HK-2 (cell line): Measurements from ENCODE around the gene WBP2.
A peak's percentile ranks its signal among the peaks of the same experiment; 100 is the strongest.
"Not testable (repeated sequence)": the region's sequence is repeated elsewhere in the genome, so short reads cannot be mapped to it uniquely, and the experiment has no call there.

ENCODE experiments used
- DNase-seq: peaks from one replicate; pipeline ENCODE4 v3.0.0-alpha.2; 2018; ENCODE audit not compliant: unreplicated experiment

WBP2 gene

DNA sequence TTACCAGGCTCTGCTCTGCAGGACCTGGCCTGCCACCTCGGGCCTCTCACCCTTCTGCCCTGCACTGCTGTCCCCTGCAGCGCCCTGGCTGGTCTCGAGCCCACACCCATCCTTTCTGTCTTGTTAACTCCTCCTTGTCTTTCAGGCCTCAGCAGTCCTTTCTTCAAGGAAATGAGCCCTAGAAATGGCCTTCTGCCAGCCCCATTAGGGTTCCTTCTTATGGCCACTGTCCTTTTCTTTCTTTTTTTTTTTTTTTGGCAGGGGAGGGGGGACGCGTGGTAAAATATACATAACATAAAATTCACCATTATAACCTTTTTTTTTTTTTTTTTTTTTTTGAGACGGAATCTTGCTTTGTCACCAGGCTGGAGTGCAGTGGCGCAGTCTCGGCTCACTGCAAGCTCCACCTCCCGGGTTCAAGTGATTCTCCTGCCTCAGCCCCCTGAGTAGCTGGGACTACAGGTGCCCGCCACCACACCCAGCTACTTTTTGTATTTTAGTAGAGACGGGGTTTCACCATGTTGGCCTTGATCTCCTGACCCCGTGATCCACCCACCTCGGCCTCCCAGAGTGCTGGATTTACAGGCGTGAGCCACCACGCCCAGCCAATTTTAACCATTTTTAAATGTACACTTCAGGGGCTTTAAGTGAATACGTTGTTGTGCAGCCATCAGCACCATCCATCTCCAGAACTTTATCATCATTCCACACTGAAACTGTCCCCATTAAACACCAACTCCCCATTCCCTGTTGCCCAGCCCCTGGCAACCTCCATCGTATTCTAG, 10.5 kb upstream of the WBP2 start:
- not testable (repeated sequence) for DNase-seq

DNA sequence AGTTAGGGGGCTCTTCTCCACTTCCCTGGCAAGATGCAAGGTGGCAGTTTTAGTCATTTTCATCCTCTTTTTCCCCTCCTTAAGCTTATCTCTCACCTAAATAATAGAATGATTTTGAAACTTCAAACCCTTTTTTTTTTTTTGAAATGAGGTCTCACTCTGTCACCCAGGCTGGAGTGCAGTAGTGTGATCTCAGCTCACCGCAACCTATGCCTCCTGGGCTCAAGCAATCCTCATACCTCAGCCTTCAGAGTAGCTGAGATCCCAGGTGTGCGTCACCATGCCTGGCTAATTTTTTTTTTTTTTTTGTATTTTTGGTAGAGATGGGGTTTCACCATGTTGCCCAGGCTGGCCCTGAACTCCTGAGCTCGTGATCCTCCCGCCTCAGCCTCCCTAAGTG, 9.8 kb upstream of the WBP2 start:
- DNase-seq = not testable (repeated sequence)

DNA sequence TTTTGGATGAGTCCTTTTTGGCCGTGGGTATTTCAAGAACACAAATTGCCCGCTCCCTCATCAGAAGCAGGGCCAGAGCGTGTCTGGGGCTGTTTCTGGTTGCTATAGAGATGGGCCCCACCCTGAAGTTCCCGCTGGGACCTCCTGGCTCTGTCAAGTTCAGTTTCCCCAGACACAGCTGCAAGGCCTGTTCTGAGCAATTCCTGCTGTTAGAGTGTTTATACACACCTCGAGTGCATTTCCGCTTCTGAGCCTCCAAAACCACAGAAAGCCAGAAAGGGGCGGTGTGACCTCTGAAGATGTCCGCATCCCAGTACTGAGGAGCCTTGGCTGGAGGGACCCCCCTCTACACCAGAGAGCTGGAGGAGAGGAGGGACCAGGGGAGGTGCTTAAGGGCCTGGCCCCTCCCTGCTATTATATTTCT, 9.3 kb upstream of the WBP2 start:
- no peak for DNase-seq

DNA sequence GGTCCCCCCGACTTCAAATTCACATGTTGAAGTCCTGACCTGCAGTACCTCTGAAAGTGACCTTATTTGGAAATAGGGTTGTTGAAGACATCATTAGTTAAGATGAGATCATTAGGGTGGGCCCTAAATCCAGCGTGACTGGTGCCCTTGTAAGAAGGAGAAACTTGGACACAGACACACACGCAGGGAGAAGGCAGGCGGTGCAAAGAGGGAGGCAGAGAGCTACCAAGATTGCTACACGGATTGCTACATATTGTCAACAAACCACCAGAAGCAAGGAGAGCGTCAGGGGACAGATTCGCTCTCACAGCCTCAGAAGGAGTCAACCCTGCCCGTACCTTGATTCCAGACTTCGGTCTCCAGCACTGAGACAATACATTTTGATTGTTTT, 6.8 kb upstream of the WBP2 start:
- no peak for DNase-seq

DNA sequence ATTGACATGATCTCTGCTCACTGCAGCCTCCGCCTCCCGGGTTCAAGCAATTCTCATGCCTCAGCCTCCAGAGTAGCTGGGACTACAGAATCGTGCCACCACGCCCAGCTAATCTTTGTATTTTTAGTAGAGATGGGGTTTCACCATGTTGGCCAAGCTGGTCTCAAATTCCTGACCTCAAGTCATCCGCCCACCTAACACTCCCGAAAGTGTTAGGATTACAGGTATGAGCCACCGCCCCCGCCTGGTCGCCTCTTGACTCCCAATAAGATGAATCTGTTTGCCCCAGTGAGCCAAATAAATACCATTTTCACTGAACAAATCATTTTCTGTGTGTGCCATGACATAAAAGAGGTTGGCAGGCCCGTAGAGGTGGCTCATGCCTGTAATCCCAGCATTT, 4.2 kb upstream of the WBP2 start:
- not testable (repeated sequence) for DNase-seq

DNA sequence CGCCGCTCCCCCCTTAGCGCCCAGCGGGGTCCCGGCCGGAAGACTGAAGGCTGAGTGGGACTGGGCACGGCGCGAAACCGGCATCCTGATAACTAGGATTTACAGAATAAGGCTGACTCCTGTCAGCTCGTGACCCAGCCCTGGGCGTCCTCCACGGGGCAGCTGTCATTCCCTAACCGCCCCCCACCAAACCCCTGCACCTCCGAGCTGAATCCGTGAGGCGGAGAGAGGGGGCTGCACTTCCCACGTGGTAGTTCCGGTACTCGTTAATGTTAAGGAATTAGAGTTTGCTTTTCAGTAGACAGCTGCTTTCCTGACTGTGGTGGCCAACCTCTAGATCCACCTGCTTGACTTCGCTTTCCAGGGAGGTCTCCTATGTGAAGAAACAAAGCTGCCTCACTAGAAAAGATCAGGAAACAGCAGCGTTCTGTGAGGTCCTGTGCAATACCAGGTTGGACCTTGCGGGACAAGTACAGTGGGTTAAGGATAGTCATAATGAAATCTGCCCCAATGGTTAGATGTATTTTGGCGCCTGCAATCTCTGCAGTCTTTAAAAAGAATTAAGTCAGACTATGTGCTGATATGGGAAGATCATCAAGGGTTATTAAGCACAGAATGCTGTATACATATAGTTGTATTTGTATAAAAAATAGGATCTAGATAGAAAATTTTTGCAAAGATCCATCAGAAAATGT, 1.1 kb upstream of the WBP2 start:
- DNase-seq = no peak

DNA sequence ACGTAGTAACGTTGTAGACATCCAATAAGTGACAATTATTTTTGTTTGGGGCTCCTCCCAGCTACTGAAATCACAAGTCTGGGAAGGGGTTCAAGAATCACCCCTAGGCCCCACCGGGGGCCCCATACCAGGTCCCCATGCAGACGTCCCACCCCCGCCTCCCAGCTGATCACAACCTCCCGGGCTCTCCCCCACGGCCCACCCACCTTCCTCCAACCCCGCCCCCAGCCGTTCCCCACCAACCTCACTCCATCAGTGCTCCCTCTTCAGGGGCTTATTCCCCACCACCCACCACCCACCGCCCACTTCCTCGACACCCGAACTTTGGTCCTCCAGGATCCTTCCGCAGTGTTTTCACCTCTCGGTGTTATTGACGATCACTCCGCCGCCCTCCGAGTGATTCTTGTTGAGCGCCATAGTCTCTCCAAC, 240 bp downstream of the WBP2 start:
- no peak for DNase-seq

DNA sequence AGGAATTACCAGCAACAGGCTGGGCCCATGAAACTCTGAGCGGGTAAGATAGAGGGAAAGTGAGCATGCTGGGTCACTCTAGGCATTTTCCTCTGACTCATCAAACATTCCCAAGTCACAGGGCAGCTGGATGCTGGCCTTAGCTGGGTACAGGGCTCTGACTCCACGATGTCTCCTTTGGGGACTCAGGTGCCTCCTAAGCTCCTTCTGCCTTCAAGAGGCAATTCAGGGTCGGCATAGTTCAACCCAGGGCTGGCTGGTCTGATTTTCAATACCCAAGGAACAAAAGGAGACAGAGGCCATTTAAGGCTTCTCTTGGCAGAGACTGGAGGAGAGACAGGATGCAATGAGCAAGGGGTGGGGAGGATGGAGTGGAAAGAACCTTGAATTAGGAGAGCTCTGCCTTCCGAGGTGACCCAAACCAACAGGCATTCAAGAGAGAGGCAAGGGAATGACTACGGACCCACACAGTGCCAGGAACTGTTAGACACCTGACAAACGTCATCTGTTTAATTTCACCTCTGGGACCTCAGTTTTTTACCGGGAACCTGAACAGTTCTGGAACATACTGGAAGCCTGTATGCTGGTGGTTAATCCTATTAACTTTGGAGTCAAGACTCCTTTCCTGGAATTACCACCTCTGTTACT, 910 bp downstream of the WBP2 start:
- peak; percentile 56 for DNase-seq

DNA sequence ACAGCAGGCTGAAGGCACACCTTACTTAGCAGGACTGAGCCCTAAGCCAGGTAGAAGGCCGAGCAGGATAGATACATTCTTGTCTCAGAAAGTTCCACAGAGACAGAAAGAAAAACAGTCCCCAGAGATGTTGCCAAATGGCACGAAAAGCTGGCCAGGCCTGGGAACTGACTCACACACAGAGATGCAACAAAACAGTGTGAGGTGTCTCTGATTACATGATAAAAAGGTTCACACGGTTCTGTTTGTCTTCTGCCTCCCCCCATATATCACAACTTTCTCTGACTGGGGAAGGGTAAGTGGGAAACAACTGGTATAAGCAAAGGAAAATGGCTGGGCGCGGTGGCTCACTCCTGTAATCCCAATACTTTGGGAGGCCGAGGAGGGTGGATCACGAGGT, 1.7 kb downstream of the WBP2 start:
- DNase-seq = no peak

DNA sequence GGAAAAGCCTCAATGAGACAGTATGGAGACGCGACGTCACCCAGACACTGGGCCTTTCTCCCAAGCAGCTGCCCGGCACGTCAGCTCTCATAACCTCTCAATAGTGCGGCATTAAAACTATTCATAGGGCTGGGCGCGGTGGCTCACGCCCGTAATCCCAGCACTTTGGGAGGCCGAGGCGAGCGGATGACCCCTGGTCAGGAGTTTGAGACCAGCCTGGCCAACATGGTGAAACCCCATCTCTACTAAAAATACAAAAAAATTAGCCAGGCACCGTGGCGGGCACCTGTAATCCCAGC, 3.5 kb downstream of the WBP2 start:
- not testable (repeated sequence) for DNase-seq

DNA sequence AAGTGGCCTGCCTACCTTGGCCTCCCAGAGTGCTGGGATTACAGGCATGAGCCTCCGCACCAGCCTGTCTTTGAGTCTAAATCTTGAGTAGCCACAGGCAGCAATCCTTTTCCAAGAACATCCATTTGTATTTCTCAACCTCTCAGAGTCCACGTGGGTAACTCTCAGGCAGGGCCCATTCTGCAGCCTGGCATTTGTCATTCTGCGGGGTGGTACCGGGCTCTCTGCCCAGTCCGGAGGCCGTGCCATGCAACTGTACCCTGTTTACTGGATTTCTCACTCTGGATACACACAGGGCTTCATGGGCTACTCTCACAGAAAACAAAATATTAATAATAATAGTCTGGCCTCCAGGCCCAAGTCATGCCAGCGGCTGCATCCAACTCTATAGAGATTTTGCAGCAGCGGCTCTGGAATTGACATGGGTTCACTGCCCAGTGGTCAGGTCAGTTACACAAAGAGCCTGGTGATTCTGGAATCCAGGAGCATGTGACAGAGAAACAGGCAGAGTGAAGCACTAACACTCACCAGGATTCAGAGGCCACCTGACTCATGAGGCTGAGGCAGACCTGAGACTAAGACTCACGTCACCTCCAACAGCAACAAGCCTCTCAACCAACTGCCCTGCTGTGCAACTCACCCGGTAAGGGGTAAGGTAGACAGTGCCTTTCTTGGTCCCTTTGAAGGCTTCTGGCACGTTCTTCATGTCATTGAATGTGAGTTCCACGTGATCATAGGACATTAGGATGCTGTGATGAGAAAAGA, 4.0 kb downstream of the WBP2 start:
- DNase-seq = no peak

DNA sequence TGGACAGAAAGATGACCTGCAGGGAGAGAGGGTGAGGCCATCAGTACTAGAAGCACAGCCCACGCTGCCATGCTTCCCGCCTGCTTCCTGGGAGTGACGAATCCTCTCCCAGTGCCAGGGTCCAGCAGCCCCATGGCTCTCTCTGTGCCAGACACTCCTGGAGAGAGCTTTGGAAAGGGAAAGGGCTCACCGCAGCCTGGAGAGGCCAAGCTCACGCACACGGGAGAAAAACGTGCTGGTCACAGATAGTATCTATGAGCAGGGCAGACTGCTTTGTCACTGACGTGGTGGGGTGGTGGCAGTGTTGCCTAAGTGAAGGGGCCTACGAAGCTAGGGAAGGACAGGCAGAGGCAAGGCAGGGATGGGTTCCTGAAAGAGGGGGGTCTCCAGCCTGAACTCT, 5.4 kb downstream of the WBP2 start:
- DNase-seq = no peak

DNA sequence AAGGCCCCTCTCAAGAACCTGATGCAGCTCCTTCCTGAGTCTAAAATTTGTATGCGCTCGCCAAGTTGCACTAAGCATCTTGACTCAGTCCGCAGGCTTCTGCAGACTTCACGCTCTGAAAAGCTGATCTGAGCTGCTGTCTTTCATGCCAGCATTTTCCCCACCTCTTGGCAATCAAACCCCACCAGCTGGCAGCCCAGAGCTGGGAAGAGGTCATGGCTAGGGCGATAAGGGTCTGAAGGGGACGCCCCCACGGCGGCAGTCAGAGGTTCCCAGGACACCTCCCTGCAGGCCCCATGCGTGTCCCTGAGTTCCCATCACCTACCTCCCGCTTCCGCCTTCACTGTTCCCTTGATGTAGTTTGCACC, 5.9 kb downstream of the WBP2 start:
- no peak for DNase-seq

DNA sequence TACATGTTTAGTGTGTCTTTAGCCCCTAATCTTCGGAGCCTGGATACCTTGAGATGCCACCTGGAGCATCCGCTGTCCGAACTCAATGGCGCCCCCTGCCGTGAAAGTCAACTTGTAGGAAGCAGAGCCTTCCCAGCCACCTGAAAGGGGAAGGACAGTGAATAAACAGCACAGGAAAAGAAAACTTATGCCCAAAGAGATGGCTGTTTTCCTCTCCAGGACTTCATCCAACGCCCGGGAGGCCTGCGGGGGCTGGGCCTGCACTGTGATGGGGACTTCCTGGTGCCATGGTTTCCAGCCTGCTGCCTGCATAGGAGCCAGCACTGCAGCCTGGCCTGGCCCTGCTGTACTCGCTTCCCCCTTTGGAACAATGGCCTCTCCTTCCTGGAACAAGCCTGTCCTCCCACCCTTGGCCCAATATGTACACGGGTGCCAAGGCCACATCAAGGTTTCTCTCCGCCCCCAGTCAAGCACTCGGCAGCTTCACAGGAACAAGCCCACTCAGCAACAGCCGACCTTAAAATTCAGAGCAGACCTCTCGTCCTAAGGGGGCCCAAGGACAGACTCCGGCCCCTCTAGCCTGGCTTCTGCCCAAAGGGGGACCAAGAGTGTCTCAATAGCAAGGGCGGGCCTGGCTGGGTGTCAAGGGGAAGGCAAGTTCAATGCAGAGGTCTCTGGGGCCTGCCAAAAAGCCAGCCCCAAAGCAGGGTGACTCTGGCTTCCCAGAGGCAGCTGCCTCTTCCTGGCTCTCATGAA, 6.4 kb downstream of the WBP2 start:
- peak; percentile 54 for DNase-seq

DNA sequence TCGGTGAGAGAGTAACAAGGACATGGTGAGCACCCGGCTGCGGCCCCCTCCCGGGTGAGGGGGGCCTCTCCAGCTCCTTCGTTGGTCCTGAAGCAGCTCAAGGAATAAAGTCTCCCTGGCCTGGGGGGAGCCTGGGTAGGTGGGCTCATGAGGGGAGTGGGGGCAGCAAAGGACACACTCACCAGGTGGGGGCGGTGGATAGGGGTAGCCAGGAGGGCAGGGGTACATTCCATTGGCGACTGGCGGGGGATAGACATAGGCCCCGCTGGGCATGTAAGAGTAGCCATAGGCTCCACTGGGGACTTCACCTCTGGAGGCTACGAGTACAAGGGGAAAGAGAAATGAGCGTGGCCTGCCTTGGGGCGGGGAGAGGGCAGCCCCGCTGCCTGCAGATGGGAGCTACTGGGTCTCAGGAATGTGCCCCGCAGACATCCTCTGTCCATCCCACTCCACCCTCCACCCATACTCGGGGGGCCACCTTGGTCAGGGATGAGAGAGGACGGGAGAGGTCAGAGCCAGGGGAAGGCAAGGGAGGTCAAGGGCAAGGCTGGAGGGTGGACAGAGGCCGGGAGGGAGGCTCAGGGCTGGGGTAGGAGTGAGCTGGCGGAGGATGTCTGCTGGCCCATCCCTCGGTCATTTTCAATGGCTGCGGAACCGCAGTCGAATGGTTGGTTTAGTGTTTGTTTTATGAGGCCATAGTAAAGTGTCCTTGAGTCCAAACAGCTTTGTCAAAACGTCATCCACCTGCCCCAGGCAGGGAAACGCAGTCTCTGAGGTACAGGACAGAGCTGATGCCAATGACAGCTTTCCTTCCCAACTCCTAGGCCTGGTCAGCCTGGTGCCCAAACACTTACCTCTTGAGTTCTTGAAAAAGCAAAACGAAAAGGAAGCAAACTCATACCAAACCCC, 7.3 kb downstream of the WBP2 start:
- no peak for DNase-seq

DNA sequence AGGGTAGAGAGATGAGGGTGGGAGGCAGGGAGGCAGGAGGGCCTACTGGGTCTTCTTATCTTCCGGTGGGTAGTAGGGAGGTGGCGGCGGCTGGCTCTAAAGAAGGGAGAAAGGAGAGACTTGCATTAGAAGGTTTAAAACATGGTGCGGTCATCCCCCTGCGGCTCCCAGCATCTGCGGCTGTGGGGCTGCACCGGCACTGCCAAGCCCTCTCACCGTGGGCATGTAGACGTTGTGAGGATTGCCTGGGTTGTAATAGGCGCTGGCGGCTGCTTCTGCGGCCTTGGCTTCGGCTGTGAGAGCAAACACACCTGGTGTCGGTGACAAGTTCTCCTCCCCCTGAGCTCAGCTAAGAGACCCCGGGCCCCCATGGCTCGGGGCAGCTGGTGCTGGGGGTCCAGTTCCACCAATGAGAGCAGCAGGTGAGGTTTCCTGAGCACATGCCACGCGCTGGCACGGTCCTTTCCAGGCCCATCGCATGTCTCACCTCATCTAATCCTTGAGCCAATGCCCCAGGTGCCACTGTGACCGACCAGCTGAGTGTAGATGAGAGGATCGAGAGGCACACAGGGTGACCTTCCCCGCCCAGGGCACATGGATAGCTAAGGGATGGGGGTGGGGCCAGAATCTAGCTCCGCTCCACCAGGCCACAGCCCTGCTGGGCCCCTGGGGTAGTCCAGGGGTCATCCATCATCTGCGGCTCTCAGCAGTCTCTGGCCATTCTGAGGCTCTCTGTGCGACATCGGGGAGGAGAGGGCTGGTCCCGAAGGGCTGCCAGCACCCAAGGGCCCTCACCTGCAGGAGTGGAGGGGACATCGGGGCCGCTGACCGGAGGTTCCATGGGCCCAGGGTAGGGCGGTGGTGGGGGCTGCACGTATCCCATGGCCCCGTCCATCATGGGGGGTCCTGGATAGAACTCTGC, 8.2 kb downstream of the WBP2 start:
- DNase-seq = no peak

DNA sequence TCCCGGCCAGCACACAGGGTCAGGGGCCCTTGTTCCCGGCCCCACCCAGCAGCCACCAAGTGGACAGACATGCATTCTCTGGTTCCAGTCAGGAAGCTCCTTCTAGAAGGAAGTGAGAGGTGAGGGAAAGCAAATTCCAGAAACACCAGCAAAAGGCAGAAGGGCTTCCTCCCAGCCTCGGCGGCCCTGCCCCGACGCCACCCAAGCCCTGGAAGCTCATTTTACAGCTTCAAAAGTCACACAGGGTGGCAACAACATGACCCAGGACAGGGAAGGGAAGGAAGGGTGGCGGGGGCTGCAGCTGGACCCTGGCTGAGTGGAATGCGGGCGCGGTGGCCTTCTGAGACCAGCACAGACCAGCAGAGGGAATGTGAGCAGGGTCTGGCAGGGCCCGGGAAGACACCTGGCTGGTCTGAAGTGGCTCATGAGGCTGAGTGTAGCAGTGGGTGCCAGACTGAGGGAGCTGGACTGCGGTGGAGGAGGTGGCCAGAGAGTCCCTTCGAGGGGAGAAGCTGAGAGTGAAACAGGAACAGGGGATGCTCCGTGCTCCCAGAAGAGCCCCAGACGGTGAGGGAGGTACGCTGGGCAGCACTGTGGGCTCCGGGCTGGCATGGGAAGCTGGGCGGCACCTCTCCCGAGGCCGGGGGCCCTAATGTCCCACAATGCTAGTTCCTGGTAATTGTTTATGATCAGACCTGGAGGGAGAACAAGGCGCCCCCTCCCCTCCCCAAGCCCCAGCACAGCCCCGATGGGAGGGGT, 9.0 kb downstream of the WBP2 start:
- no peak for DNase-seq

DNA sequence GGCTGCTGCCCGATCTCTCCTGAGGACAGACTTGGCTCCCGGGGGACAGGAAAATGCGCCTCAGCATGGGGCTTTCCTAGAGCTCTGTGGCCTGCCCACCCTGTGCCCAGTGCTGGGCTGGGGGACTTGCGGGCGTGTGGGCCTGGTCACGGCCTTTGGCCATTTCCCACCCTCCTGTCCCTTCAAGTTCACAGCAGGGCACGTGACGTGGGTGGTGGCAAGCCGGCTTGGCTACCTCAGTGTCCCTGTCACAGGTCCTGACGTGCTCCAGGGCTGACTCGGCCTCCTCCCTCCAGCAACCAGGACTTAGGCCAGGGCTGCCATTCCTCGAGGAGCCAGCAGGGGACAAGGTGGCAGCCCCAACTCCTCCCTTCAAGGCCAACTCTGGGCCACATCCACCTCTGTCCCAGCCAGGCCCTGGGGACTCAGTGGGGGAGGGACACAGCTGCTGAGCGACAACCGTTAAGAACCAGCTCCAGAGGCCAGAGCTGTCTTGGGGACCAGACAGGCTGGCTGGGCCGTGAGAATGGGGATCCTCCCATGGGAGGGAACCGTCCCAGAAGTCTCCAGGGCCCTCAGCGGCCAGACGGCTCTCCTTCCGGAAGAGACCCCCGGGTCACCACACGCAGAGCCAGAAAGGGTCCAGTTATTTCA, 9.9 kb downstream of the WBP2 start:
- peak; percentile 86 for DNase-seq
